Stimulated activated CD4-positive, alpha-beta T cell treated with anti-CD3 and anti-CD28 coated beads, TNF-alpha, amount 100 ng/mL, for 48 hours (primary cell): ENCODE results near the gene SPEM2.
A peak's percentile ranks its signal among the peaks of the same experiment; 100 is the strongest.

ENCODE experiments used
- DNase-seq, 3 donors: peaks; one replicate each; pipeline ENCODE4 v3.0.0-alpha.2; 2020; ENCODE audit warnings: low read depth in 3 of 3

Gene SPEM2

DNA sequence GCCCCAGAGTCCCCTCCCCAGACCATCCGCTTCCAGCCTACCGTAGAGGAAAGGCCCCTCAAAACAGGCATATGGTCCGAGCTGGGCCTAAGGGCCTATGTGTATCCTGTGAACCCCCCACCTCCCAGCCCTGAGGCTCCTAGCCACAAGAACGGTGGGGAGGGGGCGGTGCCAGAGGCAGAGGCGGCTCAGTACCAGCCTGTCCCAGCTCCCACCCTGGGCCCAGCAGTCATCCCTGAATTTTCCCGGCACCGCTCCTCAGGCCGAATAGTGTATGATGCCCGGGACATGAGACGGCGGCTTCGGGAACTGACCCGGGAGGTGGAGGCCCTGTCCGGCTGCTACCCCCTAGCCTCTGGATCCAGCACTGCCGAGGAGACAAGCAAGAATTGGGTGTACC, 4.2 kb upstream of the SPEM2 start:
- no peak for DNase-seq

DNA sequence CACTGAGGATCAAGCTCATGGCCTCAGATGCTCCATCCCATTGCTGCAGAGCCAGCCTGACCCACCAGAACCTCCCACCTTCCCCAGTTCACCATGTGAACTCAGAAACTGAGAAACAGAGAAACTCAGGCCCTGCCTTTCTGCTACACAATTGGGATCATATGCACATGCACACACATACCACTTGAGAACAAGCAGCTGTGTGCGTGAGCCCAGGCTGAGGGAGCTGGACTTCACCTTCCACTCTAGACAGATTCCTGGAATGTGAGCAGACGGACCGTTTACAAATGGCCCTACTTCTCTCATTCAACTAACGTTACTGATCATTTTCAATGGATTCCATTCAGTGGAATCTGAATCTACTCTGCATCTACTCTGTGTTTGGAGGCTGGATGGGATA, 1.7 kb upstream of the SPEM2 start:
- DNase-seq: no peak

DNA sequence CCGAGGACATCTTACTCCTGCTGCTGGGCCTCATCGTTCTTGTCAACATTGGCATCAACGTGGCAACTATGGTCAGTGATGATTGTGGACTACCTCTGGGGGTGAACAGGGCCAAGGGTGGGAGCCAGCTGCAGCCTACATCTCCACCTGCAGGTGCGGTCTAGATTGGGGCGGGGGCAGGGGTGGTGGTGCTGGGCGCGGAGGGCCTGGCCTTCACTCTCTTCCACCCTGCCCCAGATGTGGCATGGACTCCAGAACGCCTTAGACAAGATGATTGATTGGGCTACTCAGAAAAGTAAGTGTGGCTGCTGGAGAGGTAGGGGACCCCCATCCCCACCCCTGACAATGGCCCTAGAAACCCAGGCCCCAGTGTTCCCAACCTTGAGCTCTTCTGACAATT, 340 bp downstream of the SPEM2 start:
- no peak for DNase-seq

DNA sequence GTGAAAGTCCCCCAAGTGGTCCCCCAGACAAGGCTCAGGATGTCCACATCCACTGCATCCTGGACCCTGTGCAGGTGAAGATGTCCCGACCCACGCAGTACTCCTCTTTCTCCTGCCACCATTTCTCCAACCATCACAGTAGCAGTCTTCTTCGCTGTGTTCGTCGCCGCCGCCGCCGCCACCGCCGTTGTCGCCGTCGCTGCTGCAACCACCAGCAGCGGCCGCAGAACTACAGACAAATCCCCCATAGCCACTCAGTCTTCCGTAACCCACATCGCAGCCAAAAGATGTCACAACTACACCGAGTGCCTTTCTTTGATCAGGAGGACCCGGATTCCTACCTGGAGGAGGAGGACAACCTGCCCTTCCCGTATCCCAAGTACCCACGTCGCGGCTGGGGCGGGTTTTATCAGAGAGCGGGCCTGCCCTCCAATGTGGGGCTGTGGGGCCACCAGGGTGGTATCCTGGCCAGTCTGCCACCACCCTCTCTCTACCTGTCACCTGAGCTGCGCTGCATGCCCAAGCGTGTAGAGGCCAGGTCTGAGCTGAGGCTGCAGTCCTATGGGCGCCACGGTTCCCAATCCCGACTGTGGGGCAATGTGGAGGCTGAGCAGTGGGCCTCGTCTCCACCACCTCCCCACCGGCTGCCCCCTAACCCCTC, 917 bp downstream of the SPEM2 start:
- no peak for DNase-seq

DNA sequence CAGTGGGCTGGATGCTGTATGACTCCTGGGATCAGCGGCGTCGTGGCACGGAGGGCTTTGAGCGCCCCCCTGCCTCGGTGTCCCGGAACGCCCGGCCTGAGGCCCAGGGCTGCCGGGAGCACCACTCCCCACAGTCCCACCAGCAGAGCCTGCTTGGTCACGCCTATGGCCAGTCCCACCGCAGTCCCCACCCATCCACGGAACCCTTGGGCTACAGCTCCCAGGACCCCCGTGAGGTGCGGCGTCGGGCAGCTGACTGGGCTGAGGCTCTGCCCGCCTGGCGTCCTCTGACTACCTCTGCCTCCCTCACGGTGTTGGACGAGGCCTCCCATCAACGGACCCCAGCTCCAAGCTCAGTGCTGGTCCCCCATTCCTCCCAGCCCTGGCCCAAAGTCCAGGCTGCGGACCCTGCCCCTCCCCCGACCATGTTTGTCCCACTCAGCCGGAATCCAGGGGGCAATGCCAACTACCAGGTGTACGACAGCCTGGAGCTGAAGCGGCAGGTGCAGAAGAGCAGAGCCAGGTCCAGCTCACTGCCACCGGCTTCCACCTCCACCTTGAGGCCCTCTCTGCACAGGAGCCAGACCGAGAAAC, 1.6 kb downstream of the SPEM2 start:
- no peak for DNase-seq

DNA sequence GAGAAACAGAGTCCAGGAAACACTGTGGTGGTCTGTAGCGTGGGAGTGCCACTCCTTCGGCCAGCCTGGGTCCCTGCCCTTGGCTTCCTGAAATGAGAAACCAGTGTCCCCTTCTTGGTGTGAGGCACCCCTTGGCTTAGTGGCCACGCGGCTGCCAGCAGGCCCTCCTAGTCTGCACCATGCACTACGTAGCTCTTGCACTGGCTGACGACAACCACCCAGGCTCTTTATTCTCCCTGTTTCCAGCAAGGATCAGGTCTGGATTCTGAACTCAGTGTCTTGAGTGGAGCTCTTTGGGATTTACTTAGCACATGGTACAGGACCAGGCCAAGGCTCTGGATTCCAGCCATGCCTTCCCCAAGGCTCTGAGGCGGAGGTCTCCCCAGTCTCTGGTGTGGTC, 2.1 kb downstream of the SPEM2 start:
- no peak for DNase-seq

DNA sequence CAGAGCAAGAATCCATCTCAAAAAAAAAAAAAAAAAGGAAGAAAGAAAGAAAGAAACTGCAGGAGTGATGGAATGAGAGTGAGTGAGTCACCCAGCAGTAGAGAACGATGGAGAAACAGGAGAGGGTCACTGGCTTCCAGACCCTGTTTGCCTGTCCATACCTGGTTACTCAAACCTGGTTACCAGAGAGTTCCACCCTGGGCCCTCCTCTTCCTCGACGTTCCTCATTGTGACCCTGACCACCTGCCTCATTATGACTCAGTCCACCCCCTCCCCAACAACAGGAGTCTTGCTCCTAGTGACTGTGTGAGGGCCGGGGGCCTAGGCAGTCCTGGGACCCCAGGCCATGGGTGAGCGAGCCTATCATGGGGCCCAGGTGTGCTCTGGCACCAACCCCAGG, 3.1 kb downstream of the SPEM2 start, which contains the start of gene SPEM3:
TSS of gene SPEM3 (plus strand) at position 301 of the 400 bp plus-strand sequence. CDS start at position 347, 46 bp downstream.
- DNase-seq: no peak

DNA sequence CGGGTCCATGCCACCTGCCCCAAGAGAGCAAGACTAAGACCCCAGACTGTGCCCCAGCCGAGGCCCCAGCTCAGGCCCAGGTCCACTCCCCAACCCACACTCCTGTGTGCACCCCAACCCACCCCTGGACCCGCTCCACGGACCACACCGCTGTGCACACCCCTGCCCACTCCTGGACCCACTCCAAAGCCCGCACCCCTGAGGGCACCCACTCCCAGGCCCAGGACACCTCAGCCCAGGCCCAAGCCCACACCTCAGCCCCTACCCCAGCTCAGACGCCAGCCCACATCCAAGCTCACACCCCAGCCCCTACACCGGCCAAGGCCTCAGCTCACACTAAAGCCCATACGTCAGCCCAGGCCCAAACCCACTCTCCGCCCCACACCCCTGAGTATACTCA, 4.3 kb downstream of the SPEM2 start:
- DNase-seq: no peak

DNA sequence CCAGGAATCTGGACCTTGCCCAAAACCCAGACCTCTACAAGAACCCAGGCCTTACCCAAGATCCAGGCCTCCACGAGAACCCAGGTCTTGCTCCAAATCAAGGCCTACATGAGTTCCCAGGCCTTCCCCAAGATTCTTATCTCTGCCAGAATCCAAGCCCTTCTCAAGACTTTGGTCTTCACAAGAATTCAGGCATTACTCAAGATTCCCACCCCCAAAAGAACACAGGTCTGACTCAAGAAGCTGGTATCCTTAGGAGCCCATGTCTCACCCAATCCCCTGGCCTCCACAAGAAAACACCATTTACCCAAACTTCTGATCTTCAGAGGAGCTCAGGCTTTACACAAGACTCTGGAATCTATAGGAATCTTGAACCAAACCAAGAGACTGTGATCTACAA, 5.8 kb downstream of the SPEM2 start:
- DNase-seq: no peak

DNA sequence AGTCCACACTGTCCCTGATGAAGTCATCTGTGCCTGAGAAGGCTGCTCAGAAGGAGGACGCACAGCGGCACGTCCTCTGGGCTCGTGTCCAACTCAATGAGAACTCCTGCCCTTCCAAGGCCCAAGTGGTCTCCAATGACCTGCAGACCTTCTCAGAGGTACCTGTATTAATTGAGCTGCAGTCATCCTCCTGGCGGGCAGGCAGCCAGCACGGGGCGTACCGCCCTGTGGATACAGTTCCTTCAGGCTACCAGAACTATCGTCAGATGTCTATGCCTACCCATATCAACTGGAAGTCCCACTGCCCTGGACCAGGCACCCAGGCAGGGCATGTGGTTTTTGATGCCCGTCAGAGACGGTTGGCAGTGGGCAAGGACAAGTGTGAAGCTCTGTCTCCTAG, 6.9 kb downstream of the SPEM2 start:
- no peak for DNase-seq

DNA sequence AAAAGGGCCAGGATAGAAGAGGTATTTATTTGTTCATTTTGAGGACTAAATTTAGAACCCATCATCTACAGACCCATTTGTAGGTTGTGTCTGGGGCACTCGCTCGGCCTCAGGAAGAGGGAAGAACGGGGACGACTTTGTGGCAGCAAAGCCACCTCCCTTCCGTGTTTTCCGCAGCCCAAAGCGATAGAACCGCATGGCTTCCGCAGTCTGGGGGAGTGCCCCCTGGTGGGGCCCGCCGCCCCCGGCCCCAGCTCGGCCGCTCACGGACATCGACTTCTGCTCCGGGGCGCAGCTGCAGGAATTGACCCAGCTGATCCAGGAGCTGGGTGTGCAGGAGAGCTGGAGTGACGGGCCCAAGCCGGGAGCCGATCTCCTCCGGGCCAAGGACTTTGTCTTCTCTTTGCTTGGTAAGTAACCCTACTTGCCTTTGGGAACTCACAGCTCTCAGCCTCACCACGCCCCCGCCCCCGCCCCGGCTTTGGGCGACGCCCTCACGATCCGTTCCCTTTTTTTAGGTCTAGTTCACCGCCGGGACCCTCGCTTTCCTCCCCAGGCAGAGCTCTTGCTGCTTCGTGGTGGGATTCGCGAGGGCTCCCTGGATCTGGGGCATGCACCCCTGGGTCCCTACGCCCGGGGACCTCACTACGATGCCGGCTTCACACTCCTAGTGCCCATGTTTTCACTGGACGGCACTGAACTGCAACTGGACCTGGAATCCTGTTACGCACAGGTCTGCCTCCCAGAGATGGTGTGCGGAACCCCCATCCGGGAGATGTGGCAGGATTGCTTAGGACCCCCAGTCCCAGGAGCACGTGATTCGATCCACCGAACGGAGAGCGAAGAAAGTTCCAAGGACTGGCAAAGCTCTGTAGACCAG, 10.5 kb downstream of the SPEM2 start:
- peak in 1 of 3 donors; percentile 30 for DNase-seq

DNA sequence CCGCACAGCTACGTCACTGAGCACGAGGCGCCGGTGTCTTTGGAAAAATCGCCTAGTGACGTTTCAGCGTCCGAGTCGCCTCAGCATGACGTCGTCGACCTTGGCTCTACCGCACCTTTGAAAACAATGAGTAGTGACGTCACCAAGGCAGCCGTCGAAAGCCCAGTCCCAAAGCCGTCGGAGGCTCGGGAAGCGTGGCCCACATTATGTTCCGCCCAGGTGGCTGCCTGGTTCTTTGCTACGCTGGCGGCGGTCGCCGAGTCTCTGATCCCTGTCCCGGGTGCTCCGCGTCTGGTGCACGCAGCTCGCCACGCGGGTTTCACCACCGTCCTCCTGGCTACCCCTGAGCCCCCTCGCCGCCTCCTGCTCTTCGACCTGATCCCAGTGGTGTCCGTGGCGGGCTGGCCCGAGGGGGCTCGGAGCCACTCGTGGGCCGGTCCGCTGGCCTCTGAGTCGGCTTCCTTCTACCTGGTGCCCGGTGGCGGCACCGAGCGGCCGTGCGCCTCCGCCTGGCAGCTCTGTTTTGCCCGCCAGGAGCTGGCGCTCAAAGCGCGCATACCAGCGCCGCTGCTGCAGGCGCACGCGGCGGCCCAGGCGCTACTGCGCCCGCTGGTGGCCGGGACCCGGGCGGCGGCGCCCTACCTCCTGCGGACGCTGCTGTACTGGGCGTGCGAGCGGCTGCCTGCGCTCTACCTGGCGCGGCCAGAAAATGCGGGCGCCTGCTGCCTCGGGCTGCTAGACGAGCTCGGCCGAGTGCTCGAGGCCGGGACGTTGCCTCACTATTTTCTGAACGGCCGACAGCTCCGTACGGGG, 11.3 kb downstream of the SPEM2 start:
- peak; percentile 68 to 71 (median 68) for DNase-seq

DNA sequence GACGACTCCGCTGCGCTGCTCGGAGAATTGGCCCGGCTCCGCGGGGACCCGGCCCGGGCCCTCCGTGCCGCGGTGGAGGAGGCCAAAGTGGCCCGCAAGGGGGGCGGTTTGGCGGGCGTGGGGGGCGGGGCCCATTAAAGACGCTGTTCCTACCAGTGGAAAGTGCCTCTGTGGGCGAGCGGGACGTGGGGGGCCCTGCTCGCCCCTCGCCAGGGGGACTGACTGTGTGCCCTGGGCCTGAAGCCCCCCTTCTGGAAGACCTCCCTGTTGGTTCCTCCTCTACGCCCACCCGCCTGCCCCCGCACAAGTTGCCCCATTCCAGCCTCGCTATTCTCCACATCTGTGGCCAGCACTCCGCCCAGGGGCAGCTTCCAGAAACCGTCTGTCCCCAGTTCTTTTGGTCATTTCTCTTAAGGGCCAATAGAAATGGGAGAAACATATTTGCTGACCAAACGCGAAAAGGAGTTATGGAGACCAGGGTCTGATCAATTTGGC, 12.0 kb downstream of the SPEM2 start:
- no peak for DNase-seq

DNA sequence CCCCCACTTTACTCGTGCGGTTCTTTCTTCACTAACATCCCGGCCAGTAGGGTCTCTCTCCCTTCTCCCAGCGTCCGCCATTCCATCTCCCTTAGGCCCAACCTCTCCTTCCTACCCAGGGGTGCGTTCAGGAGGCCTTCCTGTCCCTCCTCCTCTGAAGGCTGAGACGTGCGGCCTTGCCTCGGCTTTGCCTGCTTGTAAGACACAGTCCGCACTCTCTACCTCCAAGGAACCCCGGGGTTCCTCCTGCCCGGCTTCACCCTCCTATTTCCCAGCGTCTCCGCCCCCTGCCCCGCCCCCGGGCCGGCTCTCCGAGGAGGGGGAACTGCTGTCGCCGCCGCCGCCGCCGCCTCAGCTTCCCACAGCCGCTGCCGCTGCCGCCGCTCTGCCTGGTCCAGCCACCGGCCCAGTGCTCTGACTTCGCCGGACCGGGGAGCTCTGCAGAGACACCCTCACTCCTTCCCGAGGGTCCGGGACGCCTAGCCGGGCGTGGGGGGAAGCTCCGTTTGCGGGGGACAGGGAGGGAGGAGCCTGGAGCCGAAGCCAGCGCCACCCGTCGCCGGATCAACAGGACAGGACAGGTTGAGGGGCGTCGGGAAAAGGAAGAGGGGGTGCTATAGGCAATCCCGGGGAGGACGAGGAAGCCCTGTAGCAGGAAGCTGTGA, 12.7 kb downstream of the SPEM2 start:
- DNase-seq: peak in 2 of 3 donors; percentile 22 to 70

DNA sequence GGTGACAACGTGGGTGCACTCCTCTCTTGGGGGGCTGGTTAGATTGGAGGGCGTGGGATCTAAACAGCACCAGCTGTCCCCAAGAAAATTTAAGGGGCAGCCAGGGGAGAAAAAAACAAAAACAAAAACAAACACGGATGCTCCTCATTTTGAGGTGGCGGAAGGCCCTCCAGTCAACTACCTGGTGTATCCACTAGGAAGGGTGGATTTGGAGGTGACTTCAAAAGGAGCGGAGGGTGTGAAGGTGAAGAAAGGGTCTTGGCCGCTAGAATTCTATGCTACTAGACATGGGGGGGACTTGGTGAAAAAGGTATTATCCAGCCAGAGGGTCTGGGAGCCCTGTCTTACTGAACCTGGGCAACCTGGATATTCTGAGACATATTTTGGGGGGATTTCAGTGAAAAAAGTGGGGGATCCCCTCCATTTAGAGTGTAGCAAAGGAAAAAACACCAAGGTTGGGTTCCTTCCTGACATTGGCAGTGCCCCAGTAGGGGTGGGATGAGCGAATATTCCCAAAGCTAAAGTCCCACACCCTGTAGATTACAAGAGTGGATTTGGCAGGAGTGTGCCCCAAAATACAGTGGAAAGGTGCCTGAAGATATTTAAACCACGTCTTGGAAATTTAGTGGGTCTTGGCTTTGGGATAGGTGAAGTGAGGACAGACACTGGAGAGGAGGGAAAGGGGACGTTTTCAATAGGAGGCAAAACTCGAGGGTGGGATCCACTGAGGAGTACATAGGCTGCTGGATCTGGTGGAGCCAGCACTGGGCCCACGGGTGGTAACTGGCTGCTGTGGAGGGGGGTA, 13.4 kb downstream of the SPEM2 start:
- DNase-seq: no peak

DNA sequence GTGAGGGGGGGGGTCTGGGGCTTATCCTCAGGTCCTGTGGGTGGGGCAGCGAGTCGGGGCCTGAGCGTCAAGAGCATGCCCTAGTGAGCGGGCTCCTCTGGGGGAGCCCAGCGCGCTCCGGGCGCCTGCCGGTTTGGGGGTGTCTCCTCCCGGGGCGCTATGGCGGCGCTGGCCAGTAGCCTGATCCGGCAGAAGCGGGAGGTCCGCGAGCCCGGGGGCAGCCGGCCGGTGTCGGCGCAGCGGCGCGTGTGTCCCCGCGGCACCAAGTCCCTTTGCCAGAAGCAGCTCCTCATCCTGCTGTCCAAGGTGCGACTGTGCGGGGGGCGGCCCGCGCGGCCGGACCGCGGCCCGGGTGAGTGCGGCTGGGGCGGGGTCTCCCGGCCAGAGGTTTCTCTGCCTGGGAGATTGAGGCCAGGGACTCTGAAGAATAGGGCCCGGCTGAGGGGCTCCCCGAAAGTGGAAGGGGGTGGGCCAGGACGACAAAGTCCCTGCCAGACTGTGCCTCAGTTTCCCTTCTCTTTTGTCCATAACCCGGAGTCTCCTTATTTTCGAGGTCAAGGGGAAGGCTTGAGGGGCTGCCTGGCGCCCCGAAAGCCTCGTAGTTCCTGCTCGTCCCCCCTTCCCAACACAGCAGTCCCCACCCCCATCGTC, 14.2 kb downstream of the SPEM2 start, which contains the start of gene FGF11:
TSS of gene FGF11 (plus strand) at position 51 of the 651 bp plus-strand sequence. CDS start at position 160, 109 bp downstream.
- no peak for DNase-seq

DNA sequence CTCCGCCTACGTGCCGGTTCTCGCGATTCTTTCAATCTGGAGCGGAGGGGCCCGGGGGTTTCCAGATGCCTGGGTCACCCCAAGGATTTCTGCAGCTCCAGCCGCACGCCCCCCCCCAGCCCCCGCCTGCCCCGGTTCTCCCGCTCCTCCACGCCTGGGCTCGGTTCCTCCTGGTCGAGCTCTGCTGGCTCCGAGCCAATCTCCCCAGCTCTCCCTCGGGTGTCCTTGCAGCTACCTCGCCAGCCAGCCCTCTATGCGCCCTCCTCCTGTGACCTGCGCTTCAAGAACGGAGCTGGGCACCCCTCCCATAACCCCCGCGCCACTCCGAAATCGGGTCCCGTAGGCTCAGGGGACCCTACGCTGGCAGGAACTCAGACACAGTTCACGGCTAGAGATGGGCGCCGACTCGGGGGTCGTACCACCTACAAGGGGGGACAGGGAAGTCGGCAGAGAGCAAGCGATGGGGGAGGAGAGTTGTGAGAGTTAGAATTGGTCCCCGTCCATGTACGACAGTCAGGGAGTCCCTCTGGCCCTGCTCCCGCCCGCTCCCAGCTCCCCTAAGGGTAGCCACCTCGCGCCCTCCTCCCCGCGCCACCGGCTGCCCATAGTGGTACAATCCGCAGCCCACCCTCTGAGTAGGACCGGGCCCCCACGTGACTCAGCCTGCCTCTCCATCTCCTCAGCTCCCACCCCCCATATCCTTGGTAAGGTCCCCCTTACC, 14.9 kb downstream of the SPEM2 start:
- DNase-seq: no peak

DNA sequence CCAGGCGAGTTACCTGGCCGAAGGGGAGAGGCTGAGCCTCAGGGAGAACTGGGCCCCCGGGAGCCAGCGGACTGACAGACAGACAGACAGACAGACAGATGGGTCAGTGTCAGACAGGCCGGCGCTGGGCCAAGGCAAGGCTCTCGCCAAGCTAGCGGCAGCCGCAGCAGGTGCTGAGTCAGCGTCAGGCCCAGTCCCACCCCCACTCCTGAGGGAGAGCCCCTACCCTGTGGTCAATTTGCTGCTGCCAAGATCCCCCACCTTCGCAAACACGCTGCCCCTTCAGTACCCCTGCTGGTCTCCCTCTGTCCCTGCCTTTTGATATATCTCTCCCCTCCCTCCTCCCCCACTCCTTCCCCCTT, 15.4 kb downstream of the SPEM2 start:
- no peak for DNase-seq

DNA sequence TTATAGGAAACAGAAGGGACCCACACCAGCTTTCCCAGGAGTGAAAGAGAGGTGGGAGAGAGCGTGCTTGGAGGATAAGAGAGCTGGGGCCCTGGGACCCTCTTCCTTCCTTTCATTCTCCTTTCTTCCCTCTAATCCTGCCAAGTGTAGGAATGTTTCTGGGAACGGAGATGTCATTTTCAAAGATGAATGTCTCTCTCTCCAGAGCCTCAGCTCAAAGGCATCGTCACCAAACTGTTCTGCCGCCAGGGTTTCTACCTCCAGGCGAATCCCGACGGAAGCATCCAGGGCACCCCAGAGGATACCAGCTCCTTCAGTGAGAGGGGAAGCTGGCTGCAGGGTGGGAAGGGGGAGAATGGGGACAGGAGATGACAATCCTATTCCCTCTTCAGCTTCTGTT, 15.8 kb downstream of the SPEM2 start:
- DNase-seq: no peak
